HCT116 (cell line): ENCODE data around the gene TMEM131. TPM values are rescaled to one million over a fixed set of nuclear protein-coding genes. Genes with fewer than 3 reads are reported as not detected.

ENCODE experiments used
- ATAC-seq: fragments of 200-7000 bp; cut with Tn5 transposase; 2 replicates; pipeline ENCODE4 v1.9.1; 2020; ENCODE audit warnings: mild to moderate bottlenecking, moderate library complexity
- BruUV-seq: library from RNA; stranded (reverse); fragments of 400-500 nt; replicated peaks from 2 replicates; lab custom pipeline; 2021; lab: Mats Ljungman, UMichigan
- CTCF ChIA-PET: fragments of 300-600 bp; sonication (Branson Sonifier 250); formaldehyde crosslinking; loops from one replicate; lab custom pipeline; 2021; ENCODE audit warnings: antibody characterized with exemption; lab: Charles Lee
- POLR2A ChIA-PET: fragments of 300-600, 350-600 bp; sonication (Branson Sonifier 250); formaldehyde crosslinking; loops from one replicate; lab custom pipeline; 2021; ENCODE audit warnings: antibody characterized with exemption; lab: Charles Lee
- RAD21 ChIA-PET, 2 experiments: fragments of 300-600 bp; sonication (Branson Sonifier 250); formaldehyde crosslinking; loops; one replicate each; lab custom pipeline; 2023; ENCODE audit warnings: low total read pairs in 2 of 2; ENCODE audit not compliant: uncharacterized antibody in 2 of 2, unreplicated experiment in 2 of 2, low non-redundant PET in 1 of 2; lab: Charles Lee
- DNase-seq: peaks from one replicate; pipeline ENCODE4 v3.0.0-alpha.2; 2010; ENCODE audit warnings: low read depth, low spot score
- H2AFZ ChIP-seq: fragments of 200-600 bp; shearing (Covaris generic), sonication (generic); 2 replicates; pipeline ENCODE4 v1.6.1; 2017; ENCODE audit warnings: low read depth, mixed run types, mixed read lengths, antibody characterized with exemption, low read length; ENCODE audit not compliant: poor library complexity, severe bottlenecking
- H3K27ac ChIP-seq: 2 replicates; pipeline ENCODE4 v1.5.1; 2012; ENCODE audit warnings: low read depth, low read length
- H3K27me3 ChIP-seq: fragments of 200-600 bp; sonication (generic); 2 replicates; pipeline ENCODE4 v1.6.1; 2016; ENCODE audit warnings: mixed run types, low read length, mixed read lengths; ENCODE audit not compliant: insufficient read depth
- H3K36me3 ChIP-seq, 2 experiments: fragments of 200-500 bp in 1 of 2; fragments of 200-600 bp in 1 of 2; sonication (Bioruptor generic) in 1 of 2; sonication (generic) in 1 of 2; 2 replicates each; pipeline versions ENCODE4 v1.5.1 to v1.6.1; 2014 to 2016; ENCODE audit warnings: low read length in 2 of 2, inconsistent platforms in 1 of 2, mixed read lengths in 1 of 2, mixed run types in 1 of 2; ENCODE audit not compliant: insufficient read depth in 2 of 2, control insufficient read depth in 1 of 2
- H3K4me1 ChIP-seq, 2 experiments: fragments of 200-600 bp in 1 of 2; sonication (generic) in 1 of 2; 2 replicates each; pipeline versions ENCODE4 v1.5.1 to v1.6.1; 2012 to 2017; ENCODE audit warnings: low read length in 2 of 2, inconsistent platforms in 1 of 2, mild to moderate bottlenecking in 1 of 2, mixed read lengths in 1 of 2, mixed run types in 1 of 2, moderate library complexity in 1 of 2; ENCODE audit not compliant: insufficient read depth in 2 of 2, control insufficient read depth in 1 of 2
- H3K4me2 ChIP-seq: fragments of 200-600 bp; sonication (generic); 2 replicates; pipeline ENCODE4 v1.6.1; 2017; ENCODE audit warnings: mixed run types, low read length, mixed read lengths
- H3K4me3 ChIP-seq, 2 experiments: fragments of 200-600 bp in 1 of 2; sonication (generic) in 1 of 2; replicated peaks in 1 of 2; 2 replicates each; pipeline ENCODE4 v1.5.1; 2011 to 2016; ENCODE audit warnings: low read length in 2 of 2, control low read depth in 1 of 2, low read depth in 1 of 2, mild to moderate bottlenecking in 1 of 2, mixed read lengths in 1 of 2, mixed run types in 1 of 2
- H3K79me2 ChIP-seq: fragments of 200-600 bp; sonication (generic); 2 replicates; pipeline ENCODE4 v1.6.1; 2017; ENCODE audit warnings: mild to moderate bottlenecking, mixed run types, low read length, moderate library complexity, mixed read lengths; ENCODE audit not compliant: insufficient read depth
- H3K9ac ChIP-seq: fragments of 200-600 bp; sonication (generic); 2 replicates; pipeline ENCODE4 v1.6.1; 2016; ENCODE audit warnings: low read length, mixed read lengths
- H3K9me2 ChIP-seq: fragments of 200-600 bp; sonication (generic), shearing (Covaris generic); 2 replicates; pipeline ENCODE4 v1.6.1; 2017; ENCODE audit warnings: mixed run types, mild to moderate bottlenecking, moderate library complexity; ENCODE audit not compliant: insufficient read depth
- H3K9me3 ChIP-seq, 2 experiments: fragments of 200-500 bp in 1 of 2; fragments of 200-600 bp in 1 of 2; sonication (Bioruptor generic) in 1 of 2; sonication (generic) in 1 of 2; 2 replicates each; pipeline ENCODE4 v1.6.1; 2014 to 2017; ENCODE audit warnings: low read length in 2 of 2, mixed read lengths in 2 of 2, inconsistent platforms in 1 of 2, low read depth in 1 of 2, mild to moderate bottlenecking in 1 of 2, mixed run types in 1 of 2, moderate library complexity in 1 of 2; ENCODE audit not compliant: control insufficient read depth in 1 of 2, insufficient read depth in 1 of 2
- H4K20me1 ChIP-seq: fragments of 200-600 bp; sonication (generic), shearing (Covaris generic); 2 replicates; pipeline ENCODE4 v1.6.1; 2017; ENCODE audit warnings: mixed run types, mild to moderate bottlenecking, moderate library complexity; ENCODE audit not compliant: insufficient read depth
- CBX3 ChIP-seq: IDR thresholded peaks from 2 replicates; pipeline ENCODE4 v1.6.1; 2012; ENCODE audit warnings: low read depth
- CEBPB ChIP-seq: IDR thresholded peaks from 2 replicates; pipeline ENCODE4 v1.6.1; 2012; ENCODE audit warnings: low read depth
- ELF1 ChIP-seq: IDR thresholded peaks from 2 replicates; pipeline ENCODE4 v1.6.1; 2012; ENCODE audit warnings: low read depth, borderline replicate concordance
- EZH2 ChIP-seq: fragments of 200-600 bp; sonication (generic); IDR thresholded peaks from 2 replicates; pipeline ENCODE4 v1.6.1; 2017; ENCODE audit warnings: antibody characterized with exemption, mixed run types
- POLR2A ChIP-seq: IDR thresholded peaks from 2 replicates; pipeline ENCODE4 v1.7.0; 2011; ENCODE audit warnings: borderline replicate concordance; ENCODE audit not compliant: insufficient read depth, insufficient read length; ENCODE audit errors: extremely low read depth
- POLR2AphosphoS5 ChIP-seq: IDR thresholded peaks from 2 replicates; pipeline ENCODE4 v1.6.1; 2011; ENCODE audit warnings: mild to moderate bottlenecking, low read depth, low read length, moderate library complexity
- SP1 ChIP-seq: IDR thresholded peaks from 2 replicates; pipeline ENCODE4 v1.6.1; 2012; ENCODE audit warnings: low read depth
- YY1 ChIP-seq: IDR thresholded peaks from 2 replicates; pipeline ENCODE4 v1.6.1; 2011; ENCODE audit warnings: low read length, low read depth, moderate library complexity, mild to moderate bottlenecking; ENCODE audit not compliant: insufficient replicate concordance; ENCODE audit errors: extremely low read depth
- ZFX ChIP-seq: fragments of 450-650 bp; IDR thresholded peaks from 2 replicates; pipeline ENCODE4 v1.6.1; 2017
- intact Hi-C: fragments of 100-400 bp; cut with micrococcal nuclease; formaldehyde crosslinking; loops from 2 replicates; pipeline ENCODE4 v1.10.0; 2022
- total RNA-seq: library from RNA; stranded (reverse); gene quantifications from one replicate; pipeline ENCODE4 v1.2.1, GENCODE V29; 2021; ENCODE audit not compliant: unreplicated experiment
- TF ChIP-seq, protein P1 (sequence below): IDR thresholded peaks from 2 replicates; pipeline ENCODE4 v1.6.1; 2011; ENCODE audit warnings: mild to moderate bottlenecking, low read length, moderate library complexity; ENCODE audit not compliant: insufficient replicate concordance; ENCODE audit errors: extremely low read depth
- TF ChIP-seq, protein P2 (sequence below): IDR thresholded peaks from 2 replicates; pipeline ENCODE4 v1.6.1; 2012

The TMEM131 gene
- total RNA-seq, 1 experiment from 2014 or later, result 51.5 TPM

DNA sequence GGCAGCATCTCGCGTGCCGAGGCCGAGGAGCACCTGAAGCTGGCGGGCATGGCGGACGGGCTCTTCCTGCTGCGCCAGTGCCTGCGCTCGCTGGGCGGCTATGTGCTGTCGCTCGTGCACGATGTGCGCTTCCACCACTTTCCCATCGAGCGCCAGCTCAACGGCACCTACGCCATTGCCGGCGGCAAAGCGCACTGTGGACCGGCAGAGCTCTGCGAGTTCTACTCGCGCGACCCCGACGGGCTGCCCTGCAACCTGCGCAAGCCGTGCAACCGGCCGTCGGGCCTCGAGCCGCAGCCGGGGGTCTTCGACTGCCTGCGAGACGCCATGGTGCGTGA lies 271.7 kb downstream of the TMEM131 start (continued):
- TF ChIP-seq, protein P1, sequence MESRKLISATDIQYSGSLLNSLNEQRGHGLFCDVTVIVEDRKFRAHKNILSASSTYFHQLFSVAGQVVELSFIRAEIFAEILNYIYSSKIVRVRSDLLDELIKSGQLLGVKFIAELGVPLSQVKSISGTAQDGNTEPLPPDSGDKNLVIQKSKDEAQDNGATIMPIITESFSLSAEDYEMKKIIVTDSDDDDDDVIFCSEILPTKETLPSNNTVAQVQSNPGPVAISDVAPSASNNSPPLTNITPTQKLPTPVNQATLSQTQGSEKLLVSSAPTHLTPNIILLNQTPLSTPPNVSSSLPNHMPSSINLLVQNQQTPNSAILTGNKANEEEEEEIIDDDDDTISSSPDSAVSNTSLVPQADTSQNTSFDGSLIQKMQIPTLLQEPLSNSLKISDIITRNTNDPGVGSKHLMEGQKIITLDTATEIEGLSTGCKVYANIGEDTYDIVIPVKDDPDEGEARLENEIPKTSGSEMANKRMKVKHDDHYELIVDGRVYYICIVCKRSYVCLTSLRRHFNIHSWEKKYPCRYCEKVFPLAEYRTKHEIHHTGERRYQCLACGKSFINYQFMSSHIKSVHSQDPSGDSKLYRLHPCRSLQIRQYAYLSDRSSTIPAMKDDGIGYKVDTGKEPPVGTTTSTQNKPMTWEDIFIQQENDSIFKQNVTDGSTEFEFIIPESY, result no peak
- TF ChIP-seq YY1, result no peak
- TF ChIP-seq EZH2, result no peak
- no peak for TF ChIP-seq CBX3
- no peak for TF ChIP-seq POLR2AphosphoS5
- no peak for TF ChIP-seq SP1
- TF ChIP-seq ZFX, result no peak
- no peak for TF ChIP-seq CEBPB
- TF ChIP-seq POLR2A, result no peak
- TF ChIP-seq ELF1, result no peak

DNA sequence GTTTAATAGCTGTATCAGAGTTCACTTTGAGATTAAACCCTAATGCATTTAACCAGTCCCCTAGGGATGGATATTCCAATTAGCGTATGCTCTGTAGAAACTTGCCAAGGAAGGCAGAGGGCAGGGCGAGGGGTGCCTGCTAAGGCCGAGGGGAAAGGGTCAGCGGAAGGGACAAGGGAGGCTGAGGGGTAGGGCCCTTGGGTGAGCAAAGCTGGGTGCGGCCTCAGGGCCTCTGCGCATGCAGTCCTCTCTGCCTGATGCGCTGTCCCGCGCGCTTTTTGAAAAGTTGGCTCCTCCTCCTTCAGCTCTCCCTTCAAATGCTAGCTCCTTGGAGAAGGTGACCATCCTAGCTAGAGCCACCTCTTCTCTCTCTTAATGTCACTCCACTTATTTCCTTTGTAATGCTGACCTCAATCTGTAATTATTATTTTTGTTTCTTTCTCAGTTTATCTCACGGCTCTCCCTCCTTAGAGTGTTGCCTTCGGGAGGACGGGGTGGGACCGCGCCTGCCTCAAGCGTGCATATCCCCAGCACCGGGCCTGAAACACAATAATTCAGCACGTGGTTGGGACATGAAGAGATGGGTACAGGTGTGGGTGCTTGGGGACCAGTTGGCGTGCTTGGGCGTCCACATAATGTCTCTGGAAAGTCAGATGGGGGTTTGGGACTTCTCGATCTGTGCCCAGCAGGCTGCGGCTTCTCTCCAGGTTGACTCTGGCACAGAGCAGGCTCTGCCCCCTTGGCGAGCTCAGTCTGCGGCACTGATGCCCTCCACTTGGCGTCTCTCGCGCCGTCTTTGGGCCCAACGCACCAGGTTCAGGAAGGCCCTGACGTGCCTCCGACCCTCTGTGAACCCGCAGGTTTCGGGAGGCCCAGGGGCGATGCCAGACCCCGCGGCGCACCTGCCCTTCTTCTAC lies 272.3 kb downstream of the TMEM131 start:
- CTCF ChIA-PET, result no interaction called here
- TF ChIP-seq, protein P2, sequence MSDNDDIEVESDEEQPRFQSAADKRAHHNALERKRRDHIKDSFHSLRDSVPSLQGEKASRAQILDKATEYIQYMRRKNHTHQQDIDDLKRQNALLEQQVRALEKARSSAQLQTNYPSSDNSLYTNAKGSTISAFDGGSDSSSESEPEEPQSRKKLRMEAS, result no peak
- H3K4me3 ChIP-seq, result no peak overlapping the region

More for the DNA sequence above, 272.3 kb downstream of the TMEM131 start:
- ATAC-seq (no peak), DNase-seq (no peak)
- intact Hi-C loops, result no loop called here
- no peaks in the 10 kb centered on the region for H3K36me3 ChIP-seq
- POLR2A ChIA-PET, result no interaction called here
- no peak overlapping the region for H2AFZ ChIP-seq
- no peaks in the 10 kb centered on the region for H4K20me1 ChIP-seq
- no peak overlapping the region for H3K27ac ChIP-seq
- no peak overlapping the region for H3K9ac ChIP-seq
- H3K79me2 ChIP-seq, result no peaks in the 10 kb centered on the region
- no TSS peak for BruUV-seq
- no peaks in the 10 kb centered on the region for H3K9me3 ChIP-seq
- RAD21 ChIA-PET, result no interaction called here
- H3K27me3 ChIP-seq, result no peaks in the 10 kb centered on the region
- H3K9me2 ChIP-seq, result no peaks in the 10 kb centered on the region
- H3K4me1 ChIP-seq, result no peaks in the 10 kb centered on the region
- H3K4me2 ChIP-seq, result no peak overlapping the region
